ENCODE measurements around the gene CNOT6. TPM values are rescaled to one million over a fixed set of nuclear protein-coding genes. Genes with fewer than 3 reads are reported as not detected.
"Not testable (repeated sequence)": the region's sequence is repeated elsewhere in the genome, so short reads cannot be mapped to it uniquely, and the experiment has no call there.

Gene CNOT6
- total and polyA plus RNA-seq, 4 donors = 6.2 to 17.6 (median 14.2) TPM

- intact Hi-C loops (cut with DNase I) = no loop called here
- Histone ChIP-seq H3K4me3 (ENCODE audit: low read length in 2 of 2) (no peak overlapping the region), H3K27me3 (ENCODE audit: control insufficient read depth in 1 of 2, insufficient read depth in 2 of 2, low read length in 1 of 2) (no peaks in the 10 kb centered on the region), H3K27ac (ENCODE audit: low read depth in 1 of 2, low read length in 2 of 2) (no peak overlapping the region), H3K4me1 (ENCODE audit: control insufficient read depth in 1 of 2, insufficient read depth in 2 of 2, low read length in 2 of 2) (no peaks in the 10 kb centered on the region), H3K9me3 (ENCODE audit: control insufficient read depth, low read length) (no peaks in the 10 kb centered on the region), H3K36me3 (ENCODE audit: control insufficient read depth in 1 of 2, insufficient read depth in 2 of 2, low read length in 1 of 2) (no peaks in the 10 kb centered on the region)
- DNase-seq (peak in 1 of 2 donors; percentile 72), ATAC-seq (ENCODE audit: low FRiP score) (no peak)
- 80 to 85% methylated on average over 22 of the region's 22 CpGs for WGBS, 2 donors
These were observed 25.2 kb upstream of the CNOT6 start for GRCh38 chr5:180468732-180469585.

GRCh38 chr5:180469586-180469865 lies 24.7 kb upstream of the CNOT6 start:
- Histone ChIP-seq H3K9me3 (ENCODE audit: control insufficient read depth, low read length) (no peaks in the 10 kb centered on the region), H3K27me3 (ENCODE audit: control insufficient read depth in 1 of 2, insufficient read depth in 2 of 2, low read length in 1 of 2) (no peaks in the 10 kb centered on the region), H3K27ac (ENCODE audit: low read depth in 1 of 2, low read length in 2 of 2) (no peak overlapping the region), H3K4me1 (ENCODE audit: control insufficient read depth in 1 of 2, insufficient read depth in 2 of 2, low read length in 2 of 2) (no peaks in the 10 kb centered on the region), H3K4me3 (ENCODE audit: low read length in 2 of 2) (no peak overlapping the region), H3K36me3 (ENCODE audit: control insufficient read depth in 1 of 2, insufficient read depth in 2 of 2, low read length in 1 of 2) (no peaks in the 10 kb centered on the region)
- WGBS, 2 donors = 73 to 80% methylated on average over 2 of the region's 2 CpGs
- ATAC-seq (ENCODE audit: low FRiP score) (no peak), DNase-seq (no peak)
- intact Hi-C loops (cut with DNase I) = no loop called here

GRCh38 chr5:180469866-180470265 lies 24.3 kb upstream of the CNOT6 start:
- H3K27ac ChIP-seq (ENCODE audit: low read depth in 1 of 2, low read length in 2 of 2) = no peak overlapping the region
- no peak overlapping the region for H3K4me3 ChIP-seq (ENCODE audit: low read length in 2 of 2)
- no peak for DNase-seq
- intact Hi-C loops (cut with DNase I) = loop anchor here (2.0 kb wide), 1 partner anchor 177 kb away; the partner anchor contains the start of gene MAPK9 (in 2 of the 2)
- no peaks in the 10 kb centered on the region for H3K9me3 ChIP-seq (ENCODE audit: control insufficient read depth, low read length)
- 91% methylated on average over 1 of the region's 1 CpG for WGBS, 2 donors
- H3K27me3 ChIP-seq (ENCODE audit: control insufficient read depth in 1 of 2, insufficient read depth in 2 of 2, low read length in 1 of 2) = no peaks in the 10 kb centered on the region
- ATAC-seq (ENCODE audit: low FRiP score) = no peak
- no peaks in the 10 kb centered on the region for H3K36me3 ChIP-seq (ENCODE audit: control insufficient read depth in 1 of 2, insufficient read depth in 2 of 2, low read length in 1 of 2)
- H3K4me1 ChIP-seq (ENCODE audit: control insufficient read depth in 1 of 2, insufficient read depth in 2 of 2, low read length in 2 of 2) = no peaks in the 10 kb centered on the region

- H3K4me1 ChIP-seq (ENCODE audit: control insufficient read depth in 1 of 2, insufficient read depth in 2 of 2, low read length in 2 of 2) = no peaks in the 10 kb centered on the region
- WGBS, 2 donors = 78 to 81% methylated on average over 11 of the region's 11 CpGs
- intact Hi-C loops (cut with DNase I) = loop anchor here (2.0 kb wide), 1 partner anchor 178 kb away; the partner anchor contains the start of gene MAPK9 (in 2 of the 2)
- DNase-seq = peak; percentile 23 to 60
- H3K4me3 ChIP-seq (ENCODE audit: low read length in 2 of 2) = no peak overlapping the region
- no peak for ATAC-seq (ENCODE audit: low FRiP score)
- no peak overlapping the region for H3K27ac ChIP-seq (ENCODE audit: low read depth in 1 of 2, low read length in 2 of 2)
- H3K27me3 ChIP-seq (ENCODE audit: control insufficient read depth in 1 of 2, insufficient read depth in 2 of 2, low read length in 1 of 2) = no peaks in the 10 kb centered on the region
- no peaks in the 10 kb centered on the region for H3K36me3 ChIP-seq (ENCODE audit: control insufficient read depth in 1 of 2, insufficient read depth in 2 of 2, low read length in 1 of 2)
- H3K9me3 ChIP-seq (ENCODE audit: control insufficient read depth, low read length) = no peaks in the 10 kb centered on the region
These were observed 23.8 kb upstream of the CNOT6 start for GRCh38 chr5:180470361-180470760.

- peak; percentile 83 for ATAC-seq (ENCODE audit: low FRiP score)
- Histone ChIP-seq H3K36me3 (ENCODE audit: control insufficient read depth in 1 of 2, insufficient read depth in 2 of 2, low read length in 1 of 2) (no peaks in the 10 kb centered on the region), H3K4me3 (ENCODE audit: low read length in 2 of 2) (no peak overlapping the region), H3K9me3 (ENCODE audit: control insufficient read depth, low read length) (no peaks in the 10 kb centered on the region), H3K4me1 (ENCODE audit: control insufficient read depth in 1 of 2, insufficient read depth in 2 of 2, low read length in 2 of 2) (no peaks in the 10 kb centered on the region), H3K27me3 (ENCODE audit: control insufficient read depth in 1 of 2, insufficient read depth in 2 of 2, low read length in 1 of 2) (no peaks in the 10 kb centered on the region), H3K27ac (ENCODE audit: low read depth in 1 of 2, low read length in 2 of 2) (no peak overlapping the region)
- 23 to 25% methylated on average over 16 of the region's 16 CpGs for WGBS, 2 donors
- intact Hi-C loops (cut with DNase I) = loop anchor here (2.0 kb wide), 1 partner anchor 178 kb away; the partner anchor contains the start of gene MAPK9 (in 2 of the 2)
- DNase-seq = peak; percentile 58 to 83
These were observed 23.1 kb upstream of the CNOT6 start for GRCh38 chr5:180470966-180471582.

GRCh38 chr5:180471866-180472265 lies 22.3 kb upstream of the CNOT6 start:
- no peak for ATAC-seq (ENCODE audit: low FRiP score)
- no peaks in the 10 kb centered on the region for H3K9me3 ChIP-seq (ENCODE audit: control insufficient read depth, low read length)
- H3K4me3 ChIP-seq (ENCODE audit: low read length in 2 of 2) = no peak overlapping the region
- no peaks in the 10 kb centered on the region for H3K4me1 ChIP-seq (ENCODE audit: control insufficient read depth in 1 of 2, insufficient read depth in 2 of 2, low read length in 2 of 2)
- DNase-seq = peak; percentile 26 to 52
- no peaks in the 10 kb centered on the region for H3K36me3 ChIP-seq (ENCODE audit: control insufficient read depth in 1 of 2, insufficient read depth in 2 of 2, low read length in 1 of 2)
- 59 to 61% methylated on average over 7 of the region's 7 CpGs for whole genome bisulfite sequencing, 2 donors
- H3K27ac ChIP-seq (ENCODE audit: low read depth in 1 of 2, low read length in 2 of 2) = no peak overlapping the region
- H3K27me3 ChIP-seq (ENCODE audit: control insufficient read depth in 1 of 2, insufficient read depth in 2 of 2, low read length in 1 of 2) = no peaks in the 10 kb centered on the region
- intact Hi-C loops (cut with DNase I) = loop anchor here (2.0 kb wide), 1 partner anchor 179 kb away; the partner anchor contains the start of gene MAPK9 (in 2 of the 2)

GRCh38 chr5:180472269-180472668 lies 21.9 kb upstream of the CNOT6 start:
- no peak for DNase-seq
- H3K27me3 ChIP-seq (ENCODE audit: control insufficient read depth in 1 of 2, insufficient read depth in 2 of 2, low read length in 1 of 2) = no peaks in the 10 kb centered on the region
- no peak overlapping the region for H3K27ac ChIP-seq (ENCODE audit: low read depth in 1 of 2, low read length in 2 of 2)
- H3K36me3 ChIP-seq (ENCODE audit: control insufficient read depth in 1 of 2, insufficient read depth in 2 of 2, low read length in 1 of 2) = no peaks in the 10 kb centered on the region
- intact Hi-C loops (cut with DNase I) = no loop called here
- H3K9me3 ChIP-seq (ENCODE audit: control insufficient read depth, low read length) = no peaks in the 10 kb centered on the region
- H3K4me3 ChIP-seq (ENCODE audit: low read length in 2 of 2) = no peak overlapping the region
- 60 to 64% methylated on average over 4 of the region's 4 CpGs for whole genome bisulfite sequencing, 2 donors
- no peak for ATAC-seq (ENCODE audit: low FRiP score)
- no peaks in the 10 kb centered on the region for H3K4me1 ChIP-seq (ENCODE audit: control insufficient read depth in 1 of 2, insufficient read depth in 2 of 2, low read length in 2 of 2)

- H3K9me3 ChIP-seq (ENCODE audit: control insufficient read depth, low read length); ATAC-seq (ENCODE audit: low FRiP score); H3K4me1 ChIP-seq (ENCODE audit: control insufficient read depth in 1 of 2, insufficient read depth in 2 of 2, low read length in 2 of 2); H3K27me3 ChIP-seq (ENCODE audit: control insufficient read depth in 1 of 2, insufficient read depth in 2 of 2, low read length in 1 of 2); H3K4me3 ChIP-seq (ENCODE audit: low read length in 2 of 2); H3K27ac ChIP-seq (ENCODE audit: low read depth in 1 of 2, low read length in 2 of 2); H3K36me3 ChIP-seq (ENCODE audit: control insufficient read depth in 1 of 2, insufficient read depth in 2 of 2, low read length in 1 of 2); intact Hi-C loops (cut with DNase I): not testable (repeated sequence)
- DNase-seq = peak in 1 of 2 donors; percentile 6
- 89% methylated on average over 8 of the region's 8 CpGs for WGBS, 2 donors
These were observed 20.8 kb upstream of the CNOT6 start for GRCh38 chr5:180473386-180473785.

GRCh38 chr5:180474569-180474968 lies 19.6 kb upstream of the CNOT6 start:
- H3K36me3 ChIP-seq (ENCODE audit: control insufficient read depth in 1 of 2, insufficient read depth in 2 of 2, low read length in 1 of 2) = no peaks in the 10 kb centered on the region
- no peaks in the 10 kb centered on the region for H3K4me1 ChIP-seq (ENCODE audit: control insufficient read depth in 1 of 2, insufficient read depth in 2 of 2, low read length in 2 of 2)
- H3K9me3 ChIP-seq (ENCODE audit: control insufficient read depth, low read length) = no peaks in the 10 kb centered on the region
- DNase-seq (peak; percentile 39 to 76), ATAC-seq (ENCODE audit: low FRiP score) (no peak)
- intact Hi-C loops (cut with DNase I) = no loop called here
- no peaks in the 10 kb centered on the region for H3K27me3 ChIP-seq (ENCODE audit: control insufficient read depth in 1 of 2, insufficient read depth in 2 of 2, low read length in 1 of 2)
- no peak overlapping the region for H3K4me3 ChIP-seq (ENCODE audit: low read length in 2 of 2)
- H3K27ac ChIP-seq (ENCODE audit: low read depth in 1 of 2, low read length in 2 of 2) = no peak overlapping the region
- 70 to 75% methylated on average over 11 of the region's 11 CpGs for WGBS, 2 donors
